GM12891 (cell line): ENCODE data around the gene CELSR3.

ENCODE experiments used
- PAX5 ChIP-seq: IDR thresholded peaks from 2 replicates; pipeline ENCODE4 v1.6.1; 2011; ENCODE audit warnings: low read length, moderate library complexity, mild to moderate bottlenecking; ENCODE audit not compliant: insufficient read depth, severe bottlenecking
- POLR2A ChIP-seq: IDR thresholded peaks from 2 replicates; pipeline ENCODE4 v1.6.1; 2011; ENCODE audit warnings: low read depth, low read length, control low read depth
- POLR2AphosphoS5 ChIP-seq: IDR thresholded peaks from 2 replicates; pipeline ENCODE4 v1.6.1; 2011; ENCODE audit warnings: low read depth, low read length, control low read depth
- POU2F2 ChIP-seq: IDR thresholded peaks from 2 replicates; pipeline ENCODE4 v1.6.1; 2011; ENCODE audit warnings: low read depth, mild to moderate bottlenecking, control low read depth, low read length, moderate library complexity
- TAF1 ChIP-seq: IDR thresholded peaks from 2 replicates; pipeline ENCODE4 v1.6.1; 2011; ENCODE audit warnings: low read depth, low read length, control low read depth

DNA sequence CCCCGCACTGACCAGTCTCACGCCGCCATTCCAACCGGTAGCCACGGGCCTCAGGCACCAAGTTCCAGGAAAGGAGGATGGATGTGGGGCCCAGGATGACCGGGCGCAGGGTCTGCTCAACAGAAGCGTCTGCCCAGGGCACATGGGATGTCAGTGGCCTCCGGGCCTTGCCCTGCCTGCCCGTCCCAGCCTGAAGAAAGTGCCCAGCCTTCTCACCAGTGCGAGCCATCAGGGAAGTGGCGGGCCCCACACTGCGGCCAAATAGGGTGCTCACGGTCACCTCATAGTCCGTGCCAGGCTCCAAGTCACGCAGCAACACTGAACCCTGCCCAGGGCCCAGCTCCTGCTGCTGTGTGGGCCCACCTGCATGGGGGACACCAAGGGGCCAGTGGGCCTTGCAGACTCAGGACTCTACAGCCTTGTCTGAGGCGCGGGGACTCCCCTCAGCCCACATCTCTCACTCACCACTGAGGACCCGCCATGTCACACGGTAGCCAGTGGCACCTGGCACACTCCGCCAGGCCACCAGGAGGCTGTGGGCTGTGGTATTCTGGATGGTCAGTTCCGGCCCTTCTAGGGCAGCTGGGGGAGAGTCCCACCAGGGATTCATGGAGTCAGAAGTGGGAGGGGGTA lies 70.7 kb downstream of the CELSR3 start:
- TF ChIP-seq POLR2AphosphoS5, result no peak
- TF ChIP-seq TAF1, result no peak
- TF ChIP-seq POLR2A, result no peak
- no peak for TF ChIP-seq POU2F2
- no peak for TF ChIP-seq PAX5
